Liver (tissue), 3 donors: ENCODE data around the gene EPB41L1.

Experiments used
- FOXA1 ChIP-seq: IDR thresholded peaks from 2 replicates; pipeline ENCODE4 v1.6.1; 2016; ENCODE audit warnings: antibody characterized with exemption
- GABPA ChIP-seq, 2 donors: IDR thresholded peaks in 1 of 2; conservative IDR thresholded peaks in 1 of 2; 2 replicates each; pipeline ENCODE4 v1.6.1; 2016; ENCODE audit warnings: antibody characterized with exemption in 2 of 2, mild to moderate bottlenecking in 1 of 2, moderate library complexity in 1 of 2
- JUND ChIP-seq, 2 donors: IDR thresholded peaks; 2 replicates each; pipeline ENCODE4 v1.6.1; 2016; ENCODE audit warnings: antibody characterized with exemption in 2 of 2
- TF ChIP-seq, protein P1 (sequence below): fragments of 150-350 bp; IDR thresholded peaks from 2 replicates; pipeline ENCODE4 v1.5.1; 2017; ENCODE audit warnings: improper control_type of control experiment, low read depth, low read length; ENCODE audit not compliant: missing input control
- donor health status: healthy.
- donor health status: healthy.

DNA sequence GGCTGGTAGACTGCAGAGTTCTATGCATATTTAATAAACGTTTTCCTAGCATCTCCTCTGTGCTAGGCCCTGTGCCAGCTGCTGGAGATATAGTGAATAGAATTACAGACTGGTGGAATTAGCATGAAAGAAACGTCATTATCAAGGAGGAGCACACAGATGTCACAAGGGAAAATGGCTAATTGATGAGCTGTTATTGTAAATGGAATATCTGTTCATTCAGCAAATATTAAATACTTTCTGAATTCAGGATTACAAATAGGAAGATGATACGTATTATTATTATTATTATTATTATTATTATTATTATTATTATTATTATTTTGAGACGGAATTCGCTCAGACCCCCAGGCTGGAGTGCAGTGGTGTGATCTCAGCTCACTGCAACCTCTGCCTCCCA, 82.9 kb downstream of the EPB41L1 start:
- no peak for TF ChIP-seq FOXA1
- TF ChIP-seq, protein P1, sequence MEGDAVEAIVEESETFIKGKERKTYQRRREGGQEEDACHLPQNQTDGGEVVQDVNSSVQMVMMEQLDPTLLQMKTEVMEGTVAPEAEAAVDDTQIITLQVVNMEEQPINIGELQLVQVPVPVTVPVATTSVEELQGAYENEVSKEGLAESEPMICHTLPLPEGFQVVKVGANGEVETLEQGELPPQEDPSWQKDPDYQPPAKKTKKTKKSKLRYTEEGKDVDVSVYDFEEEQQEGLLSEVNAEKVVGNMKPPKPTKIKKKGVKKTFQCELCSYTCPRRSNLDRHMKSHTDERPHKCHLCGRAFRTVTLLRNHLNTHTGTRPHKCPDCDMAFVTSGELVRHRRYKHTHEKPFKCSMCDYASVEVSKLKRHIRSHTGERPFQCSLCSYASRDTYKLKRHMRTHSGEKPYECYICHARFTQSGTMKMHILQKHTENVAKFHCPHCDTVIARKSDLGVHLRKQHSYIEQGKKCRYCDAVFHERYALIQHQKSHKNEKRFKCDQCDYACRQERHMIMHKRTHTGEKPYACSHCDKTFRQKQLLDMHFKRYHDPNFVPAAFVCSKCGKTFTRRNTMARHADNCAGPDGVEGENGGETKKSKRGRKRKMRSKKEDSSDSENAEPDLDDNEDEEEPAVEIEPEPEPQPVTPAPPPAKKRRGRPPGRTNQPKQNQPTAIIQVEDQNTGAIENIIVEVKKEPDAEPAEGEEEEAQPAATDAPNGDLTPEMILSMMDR: no peak
- no peak for TF ChIP-seq GABPA (IDR thresholded peaks at IDR 0.05 in 1 of 2, conservative IDR thresholded peaks at IDR 0.05 in 1 of 2)
- TF ChIP-seq JUND (IDR thresholded peaks at IDR 0.05): no peak
